Endometrial microvascular endothelial cells (primary cell): ENCODE data around the gene KCNN3. TPM values are rescaled to one million over a fixed set of nuclear protein-coding genes. Genes with fewer than 3 reads are reported as not detected.

Source experiments
- in situ Hi-C: cut with HindIII; loops from 2 replicates; pipeline ENCODE4 v1.10.0; 2017; ENCODE audit warnings: low sequenced_read_pairs, low pct_unique_long_range_greater_than_20kb; ENCODE audit errors: inconsistent ontology term
- total RNA-seq: library from RNA; depleted of rRNA; stranded (reverse); fragments of >200 nt; gene quantifications from one replicate; pipeline ENCODE4 v1.2.3, GENCODE V29; 2015; ENCODE audit errors: inconsistent ontology term

KCNN3 gene
- total RNA-seq, 1 donor from 2014 or later = 0.28 TPM

DNA sequence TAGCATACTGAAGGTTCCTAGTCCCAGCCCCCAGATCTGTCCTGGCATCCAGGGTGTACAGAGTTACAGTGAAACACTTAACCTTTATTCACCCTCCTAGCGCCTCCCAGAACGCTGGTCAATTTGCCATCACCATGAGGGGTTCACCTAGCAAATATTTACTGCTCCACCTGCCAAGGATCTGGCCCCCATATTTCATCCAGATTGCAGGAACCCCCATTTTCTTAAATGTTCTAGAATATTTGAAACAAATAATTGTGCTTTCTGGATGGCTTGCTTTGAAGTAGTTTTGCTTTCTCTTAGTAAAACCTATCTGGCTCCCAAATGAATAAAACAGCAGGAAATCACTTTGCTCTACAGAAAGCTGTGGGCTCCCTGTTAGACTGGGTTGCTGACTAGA, 37.7 kb downstream of the KCNN3 start:
- in situ Hi-C loops = no loop called here

GRCh38 chr1:154831462-154831861, 38.6 kb downstream of the KCNN3 start:
- in situ Hi-C loops = no loop called here

DNA sequence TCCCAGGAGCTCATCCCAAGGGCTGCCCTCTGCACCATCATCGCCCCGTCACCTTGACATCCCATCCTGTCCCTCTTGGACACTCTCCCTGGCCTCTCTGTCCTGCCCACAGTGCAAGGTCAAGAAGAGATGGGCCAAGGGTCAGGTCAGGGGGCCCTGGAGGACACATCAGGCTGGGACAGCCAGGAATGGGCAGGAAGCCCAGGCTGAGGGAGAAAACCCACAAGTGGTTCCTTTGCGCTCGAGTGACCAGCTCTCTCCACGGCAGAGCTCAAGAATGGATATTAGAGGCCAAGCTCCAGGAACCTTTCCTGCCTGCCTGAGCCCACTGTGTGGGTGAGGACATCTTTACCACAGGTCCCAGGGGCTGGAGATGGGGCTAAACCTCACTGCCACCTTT, 41.0 kb downstream of the KCNN3 start:
- in situ Hi-C loops = no loop called here

- in situ Hi-C loops = no loop called here
Observed at GRCh38 chr1:154824179-154825000, 45.7 kb downstream of the KCNN3 start.

GRCh38 chr1:154822717-154823116, 47.4 kb downstream of the KCNN3 start:
- in situ Hi-C loops = no loop called here

DNA sequence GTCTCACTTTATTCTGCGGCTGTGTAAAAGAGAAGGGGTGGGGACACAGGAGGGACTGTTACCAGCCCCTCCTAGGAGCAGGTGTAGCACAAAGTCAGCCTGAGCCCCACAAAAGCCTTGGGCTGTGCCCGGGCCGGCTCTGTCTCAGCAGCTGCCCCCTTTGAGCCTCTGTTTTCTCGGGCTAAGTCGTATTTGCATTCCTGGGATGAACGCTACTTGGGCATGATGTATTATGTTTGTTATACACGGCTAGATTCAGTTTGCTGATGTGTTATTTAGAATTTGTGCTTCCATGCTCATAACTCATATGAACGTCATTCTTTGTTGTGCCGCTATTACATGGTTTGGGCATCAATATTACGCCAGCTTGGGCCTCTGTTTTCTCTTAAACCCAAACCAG, 47.8 kb downstream of the KCNN3 start:
- in situ Hi-C loops = no loop called here

DNA sequence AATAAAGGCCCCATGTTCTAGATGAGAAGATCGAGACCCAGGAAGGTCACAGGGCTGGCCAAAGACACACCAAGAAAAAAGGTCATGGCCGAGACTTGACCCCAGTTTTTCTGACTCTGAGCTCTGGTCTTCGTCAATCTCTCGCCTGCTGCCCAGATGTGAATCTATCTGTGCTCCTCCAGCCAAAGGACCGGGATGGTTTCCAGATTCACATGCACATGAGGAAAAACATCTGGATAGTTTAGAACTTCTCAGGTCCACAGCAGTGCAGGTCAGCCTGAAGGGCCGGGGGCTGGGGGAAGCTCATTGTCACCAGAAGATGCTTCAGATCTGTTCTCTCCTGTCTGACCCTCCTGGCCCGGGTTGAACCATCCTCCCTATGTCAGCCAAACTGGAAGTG, 49.0 kb downstream of the KCNN3 start:
- in situ Hi-C loops = no loop called here

DNA sequence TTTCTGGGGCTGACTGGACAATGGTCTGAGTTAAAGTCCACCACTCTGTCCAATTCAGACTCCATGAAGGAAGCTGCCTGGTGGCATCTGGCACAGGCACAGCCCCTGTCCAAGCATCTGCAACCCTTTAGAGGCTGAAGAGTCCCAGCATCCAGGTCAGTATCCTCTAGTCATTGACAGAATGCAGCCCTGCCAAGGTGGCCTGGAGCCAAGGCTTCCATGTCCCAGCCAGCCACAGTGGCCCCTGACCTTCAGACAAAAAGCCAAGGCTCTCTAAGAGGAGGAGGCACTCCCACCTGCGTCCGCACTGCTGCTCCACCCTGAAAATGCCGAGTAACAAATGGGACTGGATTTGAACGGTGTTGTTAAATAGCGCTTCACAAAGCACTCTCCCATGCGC, 49.4 kb downstream of the KCNN3 start:
- in situ Hi-C loops = no loop called here

- in situ Hi-C loops = no loop called here
Observed at GRCh38 chr1:154819628-154820590, 50.2 kb downstream of the KCNN3 start.

DNA sequence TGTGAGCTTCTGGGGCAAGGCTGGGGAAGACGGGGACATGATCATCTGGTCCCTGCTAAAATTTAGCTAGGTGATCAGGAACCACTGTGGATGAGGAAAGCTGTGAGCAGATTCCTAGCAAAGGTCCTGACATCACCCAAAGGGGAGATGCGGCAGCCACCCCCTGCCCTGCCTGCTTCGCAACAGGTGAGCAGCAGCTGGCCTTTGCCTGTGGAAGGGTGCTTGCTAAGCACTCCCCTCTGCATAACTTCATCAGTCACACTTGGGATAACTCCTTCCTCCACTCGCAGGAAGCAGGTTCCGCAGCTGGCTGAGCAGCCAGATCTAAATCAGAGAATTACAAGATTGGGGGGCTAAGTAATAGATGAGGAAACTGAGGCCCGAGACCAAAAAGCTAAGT, 51.2 kb downstream of the KCNN3 start:
- in situ Hi-C loops = no loop called here

DNA sequence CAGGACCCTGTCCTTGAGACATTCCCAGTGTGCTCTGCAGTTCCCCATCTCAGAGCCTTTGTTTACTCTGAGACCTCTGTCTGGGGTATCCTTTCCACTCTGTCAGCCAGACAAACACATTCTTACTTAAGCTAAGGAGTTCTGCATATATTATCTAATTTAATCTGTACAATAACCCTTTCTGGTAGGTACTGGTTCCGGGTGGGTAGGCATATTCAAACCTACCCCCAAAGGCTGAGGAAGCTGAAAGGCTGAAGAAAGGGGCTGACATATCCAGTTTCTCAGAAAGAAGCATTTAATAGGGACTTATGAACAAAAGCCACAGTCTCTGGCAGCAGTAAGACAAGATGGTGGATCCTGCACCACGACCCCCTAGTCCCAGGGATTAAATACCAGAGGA, 53.1 kb downstream of the KCNN3 start:
- in situ Hi-C loops = no loop called here

GRCh38 chr1:154816369-154816768, 53.7 kb downstream of the KCNN3 start:
- in situ Hi-C loops = no loop called here

GRCh38 chr1:154813846-154814505, 56.1 kb downstream of the KCNN3 start:
- in situ Hi-C loops = no loop called here

GRCh38 chr1:154813300-154813816, 56.7 kb downstream of the KCNN3 start:
- in situ Hi-C loops = no loop called here

GRCh38 chr1:154812877-154813276, 57.2 kb downstream of the KCNN3 start:
- in situ Hi-C loops = no loop called here

GRCh38 chr1:154810571-154810970, 59.5 kb downstream of the KCNN3 start:
- in situ Hi-C loops = no loop called here

GRCh38 chr1:154809436-154810413, 60.4 kb downstream of the KCNN3 start:
- in situ Hi-C loops = no loop called here

DNA sequence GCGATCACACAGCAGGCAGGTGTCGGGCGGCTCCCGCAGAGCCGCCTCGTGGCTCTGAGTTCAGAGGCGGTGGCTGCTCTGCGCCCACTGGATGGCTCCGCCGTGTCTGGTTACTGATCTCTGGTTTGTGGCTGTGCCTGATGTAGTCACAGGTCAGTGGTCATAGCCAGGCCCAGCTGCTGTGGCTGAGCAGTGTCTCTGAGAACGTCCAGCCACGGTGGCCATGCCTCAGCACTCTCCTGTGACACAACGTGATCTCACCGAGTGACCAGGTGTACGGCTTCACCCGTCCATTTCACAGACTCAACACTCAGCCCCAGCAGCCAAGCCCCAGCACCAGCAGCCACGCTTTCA, 61.2 kb downstream of the KCNN3 start:
- in situ Hi-C loops = no loop called here
